KMS-11 (cell line): ENCODE results near the gene JAK2.
A peak's percentile ranks its signal among the peaks of the same experiment; 100 is the strongest.

ENCODE experiments used
- H2AFZ ChIP-seq: fragments of 200-600 bp; sonication (generic); 2 replicates; pipeline ENCODE4 v1.6.1; 2016; ENCODE audit warnings: antibody characterized with exemption, mixed run types, low read depth
- H3K27ac ChIP-seq: fragments of 200-600 bp; sonication (generic); 2 replicates; pipeline ENCODE4 v1.6.1; 2016; ENCODE audit warnings: mild to moderate bottlenecking, mixed run types
- H3K27me3 ChIP-seq: fragments of 200-600 bp; sonication (generic); 2 replicates; pipeline ENCODE4 v1.6.1; 2017; ENCODE audit warnings: mild to moderate bottlenecking, low read depth, mixed run types, moderate library complexity; ENCODE audit not compliant: insufficient read depth
- H3K36me3 ChIP-seq: fragments of 200-600 bp; sonication (generic); 2 replicates; pipeline ENCODE4 v1.6.1; 2017; ENCODE audit warnings: mild to moderate bottlenecking, mixed run types; ENCODE audit not compliant: insufficient read depth
- H3K4me1 ChIP-seq: fragments of 200-600 bp; sonication (generic); 2 replicates; pipeline ENCODE4 v1.6.1; 2016; ENCODE audit warnings: mild to moderate bottlenecking, low read depth, mixed run types; ENCODE audit not compliant: poor library complexity, severe bottlenecking
- H3K4me2 ChIP-seq: fragments of 200-600 bp; sonication (generic); 2 replicates; pipeline ENCODE4 v1.7.0; 2016; ENCODE audit warnings: mild to moderate bottlenecking, mixed run types
- H3K4me3 ChIP-seq: fragments of 200-600 bp; sonication (generic); IDR thresholded peaks from 2 replicates; pipeline ENCODE4 v1.6.1; 2017; ENCODE audit warnings: low read depth, low read length, mixed read lengths; ENCODE audit not compliant: insufficient read depth
- H3K79me2 ChIP-seq: fragments of 200-600 bp; sonication (generic); 2 replicates; pipeline ENCODE4 v1.6.1; 2016; ENCODE audit warnings: low read depth, mixed run types; ENCODE audit not compliant: insufficient read depth
- H3K9ac ChIP-seq: fragments of 200-600 bp; sonication (generic); 2 replicates; pipeline ENCODE4 v1.6.1; 2016; ENCODE audit warnings: mild to moderate bottlenecking, mixed run types
- H4K20me1 ChIP-seq: fragments of 200-600 bp; sonication (generic); 2 replicates; pipeline ENCODE4 v1.6.1; 2016; ENCODE audit warnings: mild to moderate bottlenecking, mixed run types; ENCODE audit not compliant: insufficient read depth
- TF ChIP-seq, protein P1 (sequence below): fragments of 200-600 bp; sonication (generic); conservative IDR thresholded peaks from 2 replicates; pipeline ENCODE4 v1.6.1; 2017; ENCODE audit warnings: low read depth, mild to moderate bottlenecking, antibody characterized with exemption, low read length, moderate library complexity, mixed read lengths

Gene JAK2

DNA sequence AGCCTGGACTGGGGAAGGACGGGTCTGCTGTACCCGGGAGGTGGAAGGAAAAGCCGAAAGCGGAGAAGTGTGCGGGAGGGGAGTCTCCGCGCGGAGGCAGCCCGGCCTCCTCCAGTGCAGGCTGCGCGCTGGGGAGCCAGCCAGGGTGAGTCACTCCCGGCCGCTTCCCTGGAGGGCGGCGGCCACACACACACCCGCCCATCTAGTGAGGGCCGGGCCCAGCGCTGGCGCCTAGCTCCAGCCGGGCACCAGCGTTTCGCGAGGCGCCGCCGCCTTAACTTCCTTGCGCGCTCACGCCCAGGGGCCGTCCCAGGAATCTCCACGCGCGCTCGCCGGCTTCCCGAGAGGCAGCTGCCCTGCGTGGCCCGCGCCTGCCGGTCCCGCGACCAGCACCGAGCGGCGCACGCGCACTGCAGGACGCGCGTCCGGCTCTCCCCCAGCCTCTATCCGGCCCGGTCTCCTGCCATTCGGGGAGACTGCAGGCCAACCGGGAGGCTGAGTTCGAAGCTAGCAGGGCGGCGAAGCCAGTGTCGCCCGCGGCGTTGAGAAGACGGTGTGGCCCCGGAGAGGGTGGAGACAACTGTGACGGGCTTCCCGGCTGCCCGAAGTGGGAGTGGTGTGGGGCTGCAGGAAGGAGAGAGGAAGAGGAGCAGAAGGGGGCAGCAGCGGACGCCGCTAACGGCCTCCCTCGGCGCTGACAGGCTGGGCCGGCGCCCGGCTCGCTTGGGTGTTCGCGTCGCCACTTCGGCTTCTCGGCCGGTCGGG is at the start of gene JAK2:
TSS of gene JAK2 (plus strand) at position 652 of the 765 bp plus-strand sequence. CDS start 36,716 bp downstream, outside the sequence.
- no peaks in the 10 kb centered on the region for H3K36me3 ChIP-seq
- peak within 1 kb of the TSS; percentile 98 for H2AFZ ChIP-seq
- H3K79me2 ChIP-seq = no peaks in the 10 kb centered on the region
- TF ChIP-seq, protein P1, sequence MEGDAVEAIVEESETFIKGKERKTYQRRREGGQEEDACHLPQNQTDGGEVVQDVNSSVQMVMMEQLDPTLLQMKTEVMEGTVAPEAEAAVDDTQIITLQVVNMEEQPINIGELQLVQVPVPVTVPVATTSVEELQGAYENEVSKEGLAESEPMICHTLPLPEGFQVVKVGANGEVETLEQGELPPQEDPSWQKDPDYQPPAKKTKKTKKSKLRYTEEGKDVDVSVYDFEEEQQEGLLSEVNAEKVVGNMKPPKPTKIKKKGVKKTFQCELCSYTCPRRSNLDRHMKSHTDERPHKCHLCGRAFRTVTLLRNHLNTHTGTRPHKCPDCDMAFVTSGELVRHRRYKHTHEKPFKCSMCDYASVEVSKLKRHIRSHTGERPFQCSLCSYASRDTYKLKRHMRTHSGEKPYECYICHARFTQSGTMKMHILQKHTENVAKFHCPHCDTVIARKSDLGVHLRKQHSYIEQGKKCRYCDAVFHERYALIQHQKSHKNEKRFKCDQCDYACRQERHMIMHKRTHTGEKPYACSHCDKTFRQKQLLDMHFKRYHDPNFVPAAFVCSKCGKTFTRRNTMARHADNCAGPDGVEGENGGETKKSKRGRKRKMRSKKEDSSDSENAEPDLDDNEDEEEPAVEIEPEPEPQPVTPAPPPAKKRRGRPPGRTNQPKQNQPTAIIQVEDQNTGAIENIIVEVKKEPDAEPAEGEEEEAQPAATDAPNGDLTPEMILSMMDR = 0 out of 2 replicates have a peak, but pooled peaks have one; percentile 6
- no peaks in the 10 kb centered on the region for H4K20me1 ChIP-seq
- peaks cover 29% of the 10 kb centered on the region for H3K4me1 ChIP-seq
- no peak within 1 kb of the TSS for H3K4me3 ChIP-seq
- peak within 1 kb of the TSS; percentile 90 for H3K4me2 ChIP-seq
- H3K9ac ChIP-seq = peak within 1 kb of the TSS; percentile 88
- H3K27me3 ChIP-seq = no peaks in the 10 kb centered on the region
- H3K27ac ChIP-seq = peak within 1 kb of the TSS; percentile 94

GRCh38 chr9:4936277-4936676 is 48.8 kb upstream of the JAK2 start:
- no peak overlapping the region for H3K4me2 ChIP-seq
- no peak overlapping the region for H3K4me3 ChIP-seq
- H3K9ac ChIP-seq = no peak overlapping the region
- no peaks in the 10 kb centered on the region for H4K20me1 ChIP-seq
- no peak overlapping the region for H3K27ac ChIP-seq
- no peaks in the 10 kb centered on the region for H3K36me3 ChIP-seq
- H2AFZ ChIP-seq = no peak overlapping the region
- no peaks in the 10 kb centered on the region for H3K79me2 ChIP-seq
- H3K4me1 ChIP-seq = no peaks in the 10 kb centered on the region
- no peaks in the 10 kb centered on the region for H3K27me3 ChIP-seq
- TF ChIP-seq, protein P1 = no peak

- H3K36me3 ChIP-seq = no peaks in the 10 kb centered on the region
- no peaks in the 10 kb centered on the region for H3K79me2 ChIP-seq
- no peaks in the 10 kb centered on the region for H3K4me1 ChIP-seq
- TF ChIP-seq, protein P1 = no peak
- no peak overlapping the region for H3K9ac ChIP-seq
- H3K4me2 ChIP-seq = no peak overlapping the region
- no peaks in the 10 kb centered on the region for H3K27me3 ChIP-seq
- no peaks in the 10 kb centered on the region for H4K20me1 ChIP-seq
- H3K4me3 ChIP-seq = no peak overlapping the region
- H3K27ac ChIP-seq = no peak overlapping the region
- no peak overlapping the region for H2AFZ ChIP-seq
These were observed 48.2 kb upstream of the JAK2 start for GRCh38 chr9:4936823-4937222.

GRCh38 chr9:4937446-4937845 is 47.6 kb upstream of the JAK2 start:
- no peaks in the 10 kb centered on the region for H4K20me1 ChIP-seq
- TF ChIP-seq, protein P1 = no peak
- no peaks in the 10 kb centered on the region for H3K36me3 ChIP-seq
- H3K27me3 ChIP-seq = no peaks in the 10 kb centered on the region
- no peaks in the 10 kb centered on the region for H3K79me2 ChIP-seq
- no peak overlapping the region for H3K4me2 ChIP-seq
- no peak overlapping the region for H3K9ac ChIP-seq
- H3K4me3 ChIP-seq = no peak overlapping the region
- H2AFZ ChIP-seq = no peak overlapping the region
- H3K27ac ChIP-seq = no peak overlapping the region
- no peaks in the 10 kb centered on the region for H3K4me1 ChIP-seq
